HCT116 (cell line): ENCODE results near the gene TMCO1. TPM values are rescaled to one million over a fixed set of nuclear protein-coding genes. Genes with fewer than 3 reads are reported as not detected.
"Not testable (repeated sequence)": the region's sequence is repeated elsewhere in the genome, so short reads cannot be mapped to it uniquely, and the experiment has no call there.

Source experiments
- ATAC-seq: fragments of 200-7000 bp; cut with Tn5 transposase; 2 replicates; pipeline ENCODE4 v1.9.1; 2020; ENCODE audit warnings: mild to moderate bottlenecking, moderate library complexity
- BruUV-seq: library from RNA; stranded (reverse); fragments of 400-500 nt; replicated peaks from 2 replicates; lab custom pipeline; 2021; lab: Mats Ljungman, UMichigan
- CTCF ChIA-PET: fragments of 300-600 bp; sonication (Branson Sonifier 250); formaldehyde crosslinking; loops from one replicate; lab custom pipeline; 2021; ENCODE audit warnings: antibody characterized with exemption; lab: Charles Lee
- POLR2A ChIA-PET: fragments of 300-600, 350-600 bp; sonication (Branson Sonifier 250); formaldehyde crosslinking; loops from one replicate; lab custom pipeline; 2021; ENCODE audit warnings: antibody characterized with exemption; lab: Charles Lee
- RAD21 ChIA-PET, 2 experiments: fragments of 300-600 bp; sonication (Branson Sonifier 250); formaldehyde crosslinking; loops; one replicate each; lab custom pipeline; 2023; ENCODE audit warnings: low total read pairs in 2 of 2; ENCODE audit not compliant: uncharacterized antibody in 2 of 2, unreplicated experiment in 2 of 2, low non-redundant PET in 1 of 2; lab: Charles Lee
- DNase-seq: peaks from one replicate; pipeline ENCODE4 v3.0.0-alpha.2; 2010; ENCODE audit warnings: low read depth, low spot score
- H2AFZ ChIP-seq: fragments of 200-600 bp; shearing (Covaris generic), sonication (generic); 2 replicates; pipeline ENCODE4 v1.6.1; 2017; ENCODE audit warnings: low read depth, mixed run types, mixed read lengths, antibody characterized with exemption, low read length; ENCODE audit not compliant: poor library complexity, severe bottlenecking
- H3K27ac ChIP-seq: 2 replicates; pipeline ENCODE4 v1.5.1; 2012; ENCODE audit warnings: low read depth, low read length
- H3K27me3 ChIP-seq: fragments of 200-600 bp; sonication (generic); 2 replicates; pipeline ENCODE4 v1.6.1; 2016; ENCODE audit warnings: mixed run types, low read length, mixed read lengths; ENCODE audit not compliant: insufficient read depth
- H3K36me3 ChIP-seq, 2 experiments: fragments of 200-500 bp in 1 of 2; fragments of 200-600 bp in 1 of 2; sonication (Bioruptor generic) in 1 of 2; sonication (generic) in 1 of 2; 2 replicates each; pipeline versions ENCODE4 v1.5.1 to v1.6.1; 2014 to 2016; ENCODE audit warnings: low read length in 2 of 2, inconsistent platforms in 1 of 2, mixed read lengths in 1 of 2, mixed run types in 1 of 2; ENCODE audit not compliant: insufficient read depth in 2 of 2, control insufficient read depth in 1 of 2
- H3K4me1 ChIP-seq, 2 experiments: fragments of 200-600 bp in 1 of 2; sonication (generic) in 1 of 2; 2 replicates each; pipeline versions ENCODE4 v1.5.1 to v1.6.1; 2012 to 2017; ENCODE audit warnings: low read length in 2 of 2, inconsistent platforms in 1 of 2, mild to moderate bottlenecking in 1 of 2, mixed read lengths in 1 of 2, mixed run types in 1 of 2, moderate library complexity in 1 of 2; ENCODE audit not compliant: insufficient read depth in 2 of 2, control insufficient read depth in 1 of 2
- H3K4me2 ChIP-seq: fragments of 200-600 bp; sonication (generic); 2 replicates; pipeline ENCODE4 v1.6.1; 2017; ENCODE audit warnings: mixed run types, low read length, mixed read lengths
- H3K4me3 ChIP-seq, 2 experiments: fragments of 200-600 bp in 1 of 2; sonication (generic) in 1 of 2; replicated peaks in 1 of 2; 2 replicates each; pipeline ENCODE4 v1.5.1; 2011 to 2016; ENCODE audit warnings: low read length in 2 of 2, control low read depth in 1 of 2, low read depth in 1 of 2, mild to moderate bottlenecking in 1 of 2, mixed read lengths in 1 of 2, mixed run types in 1 of 2
- H3K79me2 ChIP-seq: fragments of 200-600 bp; sonication (generic); 2 replicates; pipeline ENCODE4 v1.6.1; 2017; ENCODE audit warnings: mild to moderate bottlenecking, mixed run types, low read length, moderate library complexity, mixed read lengths; ENCODE audit not compliant: insufficient read depth
- H3K9ac ChIP-seq: fragments of 200-600 bp; sonication (generic); 2 replicates; pipeline ENCODE4 v1.6.1; 2016; ENCODE audit warnings: low read length, mixed read lengths
- H3K9me2 ChIP-seq: fragments of 200-600 bp; sonication (generic), shearing (Covaris generic); 2 replicates; pipeline ENCODE4 v1.6.1; 2017; ENCODE audit warnings: mixed run types, mild to moderate bottlenecking, moderate library complexity; ENCODE audit not compliant: insufficient read depth
- H3K9me3 ChIP-seq, 2 experiments: fragments of 200-500 bp in 1 of 2; fragments of 200-600 bp in 1 of 2; sonication (Bioruptor generic) in 1 of 2; sonication (generic) in 1 of 2; 2 replicates each; pipeline ENCODE4 v1.6.1; 2014 to 2017; ENCODE audit warnings: low read length in 2 of 2, mixed read lengths in 2 of 2, inconsistent platforms in 1 of 2, low read depth in 1 of 2, mild to moderate bottlenecking in 1 of 2, mixed run types in 1 of 2, moderate library complexity in 1 of 2; ENCODE audit not compliant: control insufficient read depth in 1 of 2, insufficient read depth in 1 of 2
- H4K20me1 ChIP-seq: fragments of 200-600 bp; sonication (generic), shearing (Covaris generic); 2 replicates; pipeline ENCODE4 v1.6.1; 2017; ENCODE audit warnings: mixed run types, mild to moderate bottlenecking, moderate library complexity; ENCODE audit not compliant: insufficient read depth
- ATF3 ChIP-seq: IDR thresholded peaks from 2 replicates; pipeline ENCODE4 v1.6.1; 2012
- CBX3 ChIP-seq: IDR thresholded peaks from 2 replicates; pipeline ENCODE4 v1.6.1; 2012; ENCODE audit warnings: low read depth
- CEBPB ChIP-seq: IDR thresholded peaks from 2 replicates; pipeline ENCODE4 v1.6.1; 2012; ENCODE audit warnings: low read depth
- CTCF ChIP-seq, 3 experiments: fragments of 200-600 bp in 1 of 3; sonication (generic) in 1 of 3; IDR thresholded peaks in 2 of 3; conservative IDR thresholded peaks in 1 of 3; 2 replicates each; pipeline ENCODE4 v1.5.1; 2012 to 2017; ENCODE audit warnings: low read depth in 2 of 3, low read length in 2 of 3, antibody characterized with exemption in 1 of 3, borderline replicate concordance in 1 of 3, control low read depth in 1 of 3, mild to moderate bottlenecking in 1 of 3, mixed read lengths in 1 of 3, mixed run types in 1 of 3, moderate library complexity in 1 of 3; ENCODE audit not compliant: insufficient read depth in 1 of 3
- EGR1 ChIP-seq: IDR thresholded peaks from 2 replicates; pipeline ENCODE4 v1.6.1; 2012; ENCODE audit warnings: low read depth
- ELF1 ChIP-seq: IDR thresholded peaks from 2 replicates; pipeline ENCODE4 v1.6.1; 2012; ENCODE audit warnings: low read depth, borderline replicate concordance
- EZH2phosphoT487 ChIP-seq: fragments of 200-600 bp; IDR thresholded peaks from 2 replicates; pipeline ENCODE4 v1.6.1; 2018; ENCODE audit warnings: antibody characterized with exemption, borderline replicate concordance
- FOSL1 ChIP-seq: IDR thresholded peaks from 2 replicates; pipeline ENCODE4 v1.6.1; 2012; ENCODE audit warnings: low read depth
- JUND ChIP-seq: IDR thresholded peaks from 2 replicates; pipeline ENCODE4 v1.6.1; 2012
- MAX ChIP-seq: IDR thresholded peaks from 2 replicates; pipeline ENCODE4 v1.6.1; 2012
- POLR2A ChIP-seq: IDR thresholded peaks from 2 replicates; pipeline ENCODE4 v1.7.0; 2011; ENCODE audit warnings: borderline replicate concordance; ENCODE audit not compliant: insufficient read depth, insufficient read length; ENCODE audit errors: extremely low read depth
- RAD21 ChIP-seq: IDR thresholded peaks from 2 replicates; pipeline ENCODE4 v1.6.1; 2012; ENCODE audit warnings: low read depth, mild to moderate bottlenecking
- SIN3A ChIP-seq: IDR thresholded peaks from 2 replicates; pipeline ENCODE4 v1.6.1; 2012; ENCODE audit warnings: low read depth
- SRF ChIP-seq: IDR thresholded peaks from 2 replicates; pipeline ENCODE4 v1.6.1; 2012; ENCODE audit warnings: low read depth
- TCF7L2 ChIP-seq: IDR thresholded peaks from 2 replicates; pipeline ENCODE4 v1.7.0; 2011; ENCODE audit warnings: borderline replicate concordance, inconsistent platforms; ENCODE audit not compliant: insufficient read depth, insufficient read length; ENCODE audit errors: extremely low read depth
- YY1 ChIP-seq: IDR thresholded peaks from 2 replicates; pipeline ENCODE4 v1.6.1; 2011; ENCODE audit warnings: low read length, low read depth, moderate library complexity, mild to moderate bottlenecking; ENCODE audit not compliant: insufficient replicate concordance; ENCODE audit errors: extremely low read depth
- ZBTB33 ChIP-seq: IDR thresholded peaks from 2 replicates; pipeline ENCODE4 v1.6.1; 2011; ENCODE audit warnings: mild to moderate bottlenecking, low read length, moderate library complexity; ENCODE audit not compliant: insufficient replicate concordance; ENCODE audit errors: extremely low read depth
- ZFX ChIP-seq: fragments of 450-650 bp; IDR thresholded peaks from 2 replicates; pipeline ENCODE4 v1.6.1; 2017
- ZNF274 ChIP-seq: fragments of 200-500 bp; sonication (Bioruptor generic); IDR thresholded peaks from 2 replicates; pipeline ENCODE4 v1.6.1; 2014; ENCODE audit warnings: mild to moderate bottlenecking, low read depth, low read length, inconsistent platforms
- intact Hi-C: fragments of 100-400 bp; cut with micrococcal nuclease; formaldehyde crosslinking; loops from 2 replicates; pipeline ENCODE4 v1.10.0; 2022
- total RNA-seq: library from RNA; stranded (reverse); gene quantifications from one replicate; pipeline ENCODE4 v1.2.1, GENCODE V29; 2021; ENCODE audit not compliant: unreplicated experiment

The TMCO1 gene
- total RNA-seq, 1 experiment from 2014 or later, result 61.2 TPM

- H3K9me3 ChIP-seq, result no peaks in the 10 kb centered on the region
- H3K27ac ChIP-seq, result no peak overlapping the region
- ChIA-PET RAD21 (no interaction called here), CTCF (interaction anchor here (1.8 kb wide), 1 partner anchor 14 kb away, joined by 6 read pairs; the partner anchor contains the start of gene ALDH9A1), POLR2A (interaction anchor here (0.6 kb wide), 1 partner anchor 85 kb away, joined by 3 read pairs; no protein-coding TSS in a partner anchor)
- no peak overlapping the region for H3K4me3 ChIP-seq
- H3K4me2 ChIP-seq, result no peak overlapping the region
- peaks cover 40% of the 10 kb centered on the region for H3K79me2 ChIP-seq
- H4K20me1 ChIP-seq, result peaks cover 5% of the 10 kb centered on the region; the same call in 1 of the 2 replicates
- peaks cover 5 to 26% of the 10 kb centered on the region in 2 experiments; a peak in 3 of 4 replicates for H3K36me3 ChIP-seq
- no peak overlapping the region for H2AFZ ChIP-seq
- no peaks in the 10 kb centered on the region for H3K27me3 ChIP-seq
- no TSS peak for BruUV-seq
- TF ChIP-seq ATF3, result no peak
- no peak for TF ChIP-seq TCF7L2
- TF ChIP-seq ELF1, result no peak
- no peak for TF ChIP-seq ZBTB33
- no peak for TF ChIP-seq EGR1
- TF ChIP-seq MAX, result no peak
- TF ChIP-seq JUND, result no peak
- TF ChIP-seq EZH2phosphoT487, result no peak
- no peak for TF ChIP-seq CEBPB
- no peak for TF ChIP-seq FOSL1
- TF ChIP-seq ZFX, result no peak
- TF ChIP-seq RAD21, result no peak
- no peak for TF ChIP-seq CTCF (IDR thresholded peaks at IDR 0.05 in 2 of 3, conservative IDR thresholded peaks at IDR 0.05 in 1 of 3; ENCODE audit: borderline replicate concordance in 1 of 3, insufficient read depth in 1 of 3, low read depth in 2 of 3, low read length in 2 of 3)
- TF ChIP-seq YY1, result no peak
- TF ChIP-seq CBX3, result no peak
- no peak for TF ChIP-seq SIN3A
- TF ChIP-seq ZNF274, result no peak
- no peak for TF ChIP-seq POLR2A
- TF ChIP-seq SRF, result no peak
- H3K4me1 ChIP-seq, result no peaks in the 10 kb centered on the region
- no peaks in the 10 kb centered on the region for H3K9me2 ChIP-seq
- intact Hi-C loops, result no loop called here
- ATAC-seq (no peak), DNase-seq (no peak)
- no peak overlapping the region for H3K9ac ChIP-seq
Measured at GRCh38 chr1:165683848-165684485, 84.7 kb downstream of the TMCO1 start.

GRCh38 chr1:165680773-165681172, 87.9 kb downstream of the TMCO1 start:
- DNase-seq, H3K27me3 ChIP-seq, ATAC-seq, BruUV-seq, RAD21 ChIA-PET, H3K4me1 ChIP-seq, H3K9me3 ChIP-seq, POLR2A ChIA-PET, H3K4me2 ChIP-seq, H3K4me3 ChIP-seq, H3K27ac ChIP-seq, intact Hi-C loops, CTCF ChIA-PET, H3K9ac ChIP-seq, H2AFZ ChIP-seq, H3K9me2 ChIP-seq, H4K20me1 ChIP-seq: not testable (repeated sequence)
- peaks cover 12% of the 10 kb centered on the region for H3K79me2 ChIP-seq
- H3K36me3 ChIP-seq, result peaks cover 10 to 23% of the 10 kb centered on the region in 2 experiments; a peak in 3 of 4 replicates
